H9 (cell line): ENCODE measurements around the gene FBN1. TPM values are rescaled to one million over a fixed set of nuclear protein-coding genes. Genes with fewer than 3 reads are reported as not detected.

ENCODE experiments used
- DNase-seq: peaks from one replicate; pipeline ENCODE4 v3.0.0-alpha.2; 2017
- H2AFZ ChIP-seq: one replicate; pipeline ENCODE4 v1.6.1; 2013; ENCODE audit warnings: mild to moderate bottlenecking, low read length, control low read depth, moderate library complexity
- H2AK5ac ChIP-seq: 2 replicates; pipeline ENCODE4 v1.6.1; 2013; ENCODE audit warnings: low read length, control low read depth, mixed read lengths; ENCODE audit not compliant: insufficient read length
- H2BK120ac ChIP-seq: one replicate; pipeline ENCODE4 v1.6.1; 2013; ENCODE audit warnings: low read depth, mild to moderate bottlenecking, low read length, control low read depth, inconsistent platforms; ENCODE audit not compliant: poor library complexity, severe bottlenecking
- H2BK12ac ChIP-seq: 2 replicates; pipeline ENCODE4 v1.6.1; 2013; ENCODE audit warnings: low read length, control low read depth, mixed read lengths, low read depth; ENCODE audit not compliant: insufficient read length
- H2BK15ac ChIP-seq: 2 replicates; pipeline ENCODE4 v1.6.1; 2013; ENCODE audit warnings: low read depth, low read length, control low read depth
- H2BK20ac ChIP-seq: one replicate; pipeline ENCODE4 v1.6.1; 2013; ENCODE audit warnings: low read depth, mild to moderate bottlenecking, low read length, control low read depth, inconsistent platforms; ENCODE audit not compliant: poor library complexity, severe bottlenecking
- H2BK5ac ChIP-seq: 2 replicates; pipeline ENCODE4 v1.6.1; 2013; ENCODE audit warnings: low read length, control low read depth, mixed read lengths; ENCODE audit not compliant: insufficient read length
- H3K14ac ChIP-seq: 2 replicates; pipeline ENCODE4 v1.6.1; 2013; ENCODE audit warnings: low read length, control low read depth; ENCODE audit not compliant: insufficient read depth
- H3K18ac ChIP-seq: 2 replicates; pipeline ENCODE4 v1.6.1; 2013; ENCODE audit warnings: low read depth, mild to moderate bottlenecking, mixed read lengths, low read length, control low read depth; ENCODE audit not compliant: insufficient read length
- H3K23ac ChIP-seq: 2 replicates; pipeline ENCODE4 v1.6.1; 2013; ENCODE audit warnings: low read length, control low read depth, mixed read lengths, low read depth; ENCODE audit not compliant: insufficient read length
- H3K23me2 ChIP-seq: 2 replicates; pipeline ENCODE4 v1.6.1; 2013; ENCODE audit warnings: low read depth, mild to moderate bottlenecking, mixed read lengths, low read length, control low read depth; ENCODE audit not compliant: insufficient read length, poor library complexity, severe bottlenecking
- H3K27ac ChIP-seq: 2 replicates; pipeline ENCODE4 v1.5.1; 2013; ENCODE audit warnings: low read length, control low read depth, mixed read lengths, low read depth; ENCODE audit not compliant: insufficient read length
- H3K27me3 ChIP-seq: 2 replicates; pipeline ENCODE4 v1.6.1; 2013; ENCODE audit warnings: low read length, control low read depth, inconsistent platforms; ENCODE audit not compliant: insufficient read depth
- H3K4ac ChIP-seq: 2 replicates; pipeline ENCODE4 v1.6.1; 2013; ENCODE audit warnings: low read depth, mild to moderate bottlenecking, control low read depth, inconsistent platforms, low read length, moderate library complexity
- H3K4me1 ChIP-seq: 2 replicates; pipeline ENCODE4 v1.6.1; 2013; ENCODE audit warnings: low read length, control low read depth, inconsistent platforms; ENCODE audit not compliant: insufficient read depth
- H3K4me2 ChIP-seq: 2 replicates; pipeline ENCODE4 v1.6.1; 2013; ENCODE audit warnings: low read length, control low read depth, mixed read lengths; ENCODE audit not compliant: insufficient read length, insufficient read depth
- H3K56ac ChIP-seq: 2 replicates; pipeline ENCODE4 v1.6.1; 2013; ENCODE audit warnings: low read depth, mild to moderate bottlenecking, mixed read lengths, low read length, control low read depth; ENCODE audit not compliant: insufficient read length
- H3K79me1 ChIP-seq: 2 replicates; pipeline ENCODE4 v1.6.1; 2013; ENCODE audit warnings: low read depth, mild to moderate bottlenecking, moderate library complexity, low read length, control low read depth, inconsistent platforms; ENCODE audit not compliant: insufficient read depth, poor library complexity, severe bottlenecking
- H3K79me2 ChIP-seq: 2 replicates; pipeline ENCODE4 v1.6.1; 2013; ENCODE audit warnings: low read length, control low read depth, inconsistent platforms; ENCODE audit not compliant: insufficient read depth
- H3K9ac ChIP-seq: 2 replicates; pipeline ENCODE4 v1.6.1; 2013; ENCODE audit warnings: low read length, control low read depth, mixed read lengths; ENCODE audit not compliant: insufficient read length; ENCODE audit errors: extremely low read depth
- H3K9me3 ChIP-seq: one replicate; pipeline ENCODE4 v1.6.1; 2013; ENCODE audit warnings: low read depth, low read length, inconsistent platforms; ENCODE audit not compliant: control insufficient read depth
- H3T11ph ChIP-seq: one replicate; pipeline ENCODE4 v1.6.1; 2013; ENCODE audit warnings: mild to moderate bottlenecking, low read length, control low read depth, inconsistent platforms
- H4K20me1 ChIP-seq: one replicate; pipeline ENCODE4 v1.6.1; 2013; ENCODE audit not compliant: control insufficient read depth, insufficient read length, insufficient read depth
- H4K5ac ChIP-seq: 2 replicates; pipeline ENCODE4 v1.6.1; 2013; ENCODE audit warnings: low read depth, mild to moderate bottlenecking, mixed read lengths, low read length, control low read depth; ENCODE audit not compliant: insufficient read length
- H4K8ac ChIP-seq: replicated peaks from 2 replicates; pipeline ENCODE4 v1.6.1; 2013; ENCODE audit warnings: low read length, control low read depth, mixed read lengths, low read depth; ENCODE audit not compliant: insufficient read length
- H4K91ac ChIP-seq: 2 replicates; pipeline ENCODE4 v1.6.1; 2013; ENCODE audit warnings: low read depth, mild to moderate bottlenecking, moderate library complexity, mixed read lengths, low read length, control low read depth; ENCODE audit not compliant: insufficient read length
- H3K27ac Mint-ChIP-seq, 3 experiments: 2 replicates in 2 of 3; 3 replicates in 1 of 3; pipeline ENCODE4 v1.8.0; 2020 to 2021; ENCODE audit warnings: mixed read lengths in 3 of 3, mild to moderate bottlenecking in 1 of 3, moderate library complexity in 1 of 3
- H3K27me3 Mint-ChIP-seq: 2 replicates; pipeline ENCODE4 v1.8.0; 2021; ENCODE audit warnings: low read depth, mild to moderate bottlenecking, moderate library complexity, mixed read lengths
- H3K36me3 Mint-ChIP-seq, 3 experiments: 2 replicates in 2 of 3; 3 replicates in 1 of 3; pipeline ENCODE4 v1.8.0; 2020 to 2021; ENCODE audit warnings: low read depth in 3 of 3, mixed read lengths in 3 of 3; ENCODE audit not compliant: insufficient read depth in 1 of 3
- H3K4me1 Mint-ChIP-seq, 2 experiments: 2 replicates each; pipeline ENCODE4 v1.8.0; 2020; ENCODE audit warnings: mixed read lengths in 2 of 2
- H3K4me3 Mint-ChIP-seq, 2 experiments: 2 replicates in 1 of 2; 3 replicates in 1 of 2; pipeline ENCODE4 v1.8.0; 2020 to 2021; ENCODE audit warnings: mild to moderate bottlenecking in 2 of 2, mixed read lengths in 2 of 2, moderate library complexity in 1 of 2
- H3K9me3 Mint-ChIP-seq, 2 experiments: 2 replicates in 1 of 2; 3 replicates in 1 of 2; pipeline ENCODE4 v1.8.0; 2020; ENCODE audit warnings: mild to moderate bottlenecking in 2 of 2, mixed read lengths in 2 of 2, moderate library complexity in 1 of 2
- total RNA-seq: library from RNA; stranded (reverse); gene quantifications from 2 replicates; pipeline ENCODE4 v1.2.1, GENCODE V29; 2021
- TF ChIP-seq, protein P1 (sequence below): fragments of 200-600 bp; sonication (generic); conservative IDR thresholded peaks from 3 replicates; pipeline ENCODE4 v1.8.0; 2021; ENCODE audit warnings: antibody characterized with exemption, mild to moderate bottlenecking

The FBN1 gene
- total RNA-seq, 1 experiment from 2014 or later = 3.6 TPM

DNA sequence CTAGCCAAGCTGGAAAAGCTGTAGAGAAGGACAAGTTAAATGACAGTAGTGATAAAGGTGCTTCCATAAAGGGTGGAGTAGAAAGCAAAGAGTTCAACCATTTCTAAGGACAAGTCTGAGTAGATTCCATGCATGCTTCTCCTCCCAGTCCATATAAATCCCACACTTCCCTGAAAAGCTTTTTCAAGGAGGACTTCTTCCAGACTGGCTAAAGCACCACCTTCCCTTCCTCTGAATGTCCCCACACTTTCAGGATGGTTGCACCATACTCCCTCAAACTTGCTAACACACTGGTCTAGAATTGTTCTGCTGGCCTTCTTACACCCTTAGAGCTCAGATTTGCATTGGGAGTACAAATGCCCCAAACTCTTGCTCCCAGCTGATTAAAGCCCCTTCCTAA is 40.9 kb downstream of the FBN1 start:
- H4K5ac ChIP-seq = no peak overlapping the region
- H2BK5ac ChIP-seq = no peak overlapping the region
- H3K4me1 ChIP-seq = peaks cover 3% of the 10 kb centered on the region; the same call in 1 of the 2 replicates
- no peak overlapping the region for H3K9ac ChIP-seq
- no peaks in the 10 kb centered on the region for H3K9me3 ChIP-seq
- no peak overlapping the region for H2AK5ac ChIP-seq
- no peak overlapping the region for H3K27ac ChIP-seq
- H2AFZ ChIP-seq = no peak overlapping the region
- TF ChIP-seq, protein P1, sequence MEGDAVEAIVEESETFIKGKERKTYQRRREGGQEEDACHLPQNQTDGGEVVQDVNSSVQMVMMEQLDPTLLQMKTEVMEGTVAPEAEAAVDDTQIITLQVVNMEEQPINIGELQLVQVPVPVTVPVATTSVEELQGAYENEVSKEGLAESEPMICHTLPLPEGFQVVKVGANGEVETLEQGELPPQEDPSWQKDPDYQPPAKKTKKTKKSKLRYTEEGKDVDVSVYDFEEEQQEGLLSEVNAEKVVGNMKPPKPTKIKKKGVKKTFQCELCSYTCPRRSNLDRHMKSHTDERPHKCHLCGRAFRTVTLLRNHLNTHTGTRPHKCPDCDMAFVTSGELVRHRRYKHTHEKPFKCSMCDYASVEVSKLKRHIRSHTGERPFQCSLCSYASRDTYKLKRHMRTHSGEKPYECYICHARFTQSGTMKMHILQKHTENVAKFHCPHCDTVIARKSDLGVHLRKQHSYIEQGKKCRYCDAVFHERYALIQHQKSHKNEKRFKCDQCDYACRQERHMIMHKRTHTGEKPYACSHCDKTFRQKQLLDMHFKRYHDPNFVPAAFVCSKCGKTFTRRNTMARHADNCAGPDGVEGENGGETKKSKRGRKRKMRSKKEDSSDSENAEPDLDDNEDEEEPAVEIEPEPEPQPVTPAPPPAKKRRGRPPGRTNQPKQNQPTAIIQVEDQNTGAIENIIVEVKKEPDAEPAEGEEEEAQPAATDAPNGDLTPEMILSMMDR = no peak
- no peak overlapping the region for H4K8ac ChIP-seq
- Mint-ChIP-seq H3K27ac (peak overlapping the region in 2 of 3 experiments; percentile 27 to 77; a peak in 3 of 7 replicates), H3K4me3 (no peak overlapping the region), H3K27me3 (no peaks in the 10 kb centered on the region), H3K36me3 (no peaks in the 10 kb centered on the region), H3K9me3 (0 out of 5 replicates have a peak, but pooled peaks cover 0 to 2% of the 10 kb centered on the region in 2 experiments), H3K4me1 (peaks cover 9 to 22% of the 10 kb centered on the region in 2 experiments)
- H2BK15ac ChIP-seq = no peak overlapping the region
- no peaks in the 10 kb centered on the region for H4K20me1 ChIP-seq
- no peaks in the 10 kb centered on the region for H3K79me2 ChIP-seq
- H4K91ac ChIP-seq = no peak overlapping the region
- no peak overlapping the region for H2BK120ac ChIP-seq
- no peak overlapping the region for H3K4ac ChIP-seq
- H2BK20ac ChIP-seq = no peak overlapping the region
- H3T11ph ChIP-seq = no peak overlapping the region
- no peak overlapping the region for H3K56ac ChIP-seq
- no peaks in the 10 kb centered on the region for H3K79me1 ChIP-seq
- H2BK12ac ChIP-seq = no peak overlapping the region
- H3K27me3 ChIP-seq = no peaks in the 10 kb centered on the region
- no peaks in the 10 kb centered on the region for H3K23me2 ChIP-seq
- DNase-seq = no peak
- H3K14ac ChIP-seq = no peak overlapping the region
- H3K18ac ChIP-seq = no peak overlapping the region
- H3K23ac ChIP-seq = no peak overlapping the region
- no peak overlapping the region for H3K4me2 ChIP-seq
